HG02678 (cell line): Measurements from ENCODE around the gene CCDC136.

Source experiments
- ATAC-seq: cut with Tn5 transposase; IDR thresholded peaks from one replicate; pipeline ENCODE4 v1.9.1; 2021; ENCODE audit warnings: mild to moderate bottlenecking, moderate library complexity; ENCODE audit not compliant: unreplicated experiment

Gene CCDC136

GRCh38 chr7:128841921-128842673 lies 50.3 kb downstream of the CCDC136 start:
- no peak for ATAC-seq

DNA sequence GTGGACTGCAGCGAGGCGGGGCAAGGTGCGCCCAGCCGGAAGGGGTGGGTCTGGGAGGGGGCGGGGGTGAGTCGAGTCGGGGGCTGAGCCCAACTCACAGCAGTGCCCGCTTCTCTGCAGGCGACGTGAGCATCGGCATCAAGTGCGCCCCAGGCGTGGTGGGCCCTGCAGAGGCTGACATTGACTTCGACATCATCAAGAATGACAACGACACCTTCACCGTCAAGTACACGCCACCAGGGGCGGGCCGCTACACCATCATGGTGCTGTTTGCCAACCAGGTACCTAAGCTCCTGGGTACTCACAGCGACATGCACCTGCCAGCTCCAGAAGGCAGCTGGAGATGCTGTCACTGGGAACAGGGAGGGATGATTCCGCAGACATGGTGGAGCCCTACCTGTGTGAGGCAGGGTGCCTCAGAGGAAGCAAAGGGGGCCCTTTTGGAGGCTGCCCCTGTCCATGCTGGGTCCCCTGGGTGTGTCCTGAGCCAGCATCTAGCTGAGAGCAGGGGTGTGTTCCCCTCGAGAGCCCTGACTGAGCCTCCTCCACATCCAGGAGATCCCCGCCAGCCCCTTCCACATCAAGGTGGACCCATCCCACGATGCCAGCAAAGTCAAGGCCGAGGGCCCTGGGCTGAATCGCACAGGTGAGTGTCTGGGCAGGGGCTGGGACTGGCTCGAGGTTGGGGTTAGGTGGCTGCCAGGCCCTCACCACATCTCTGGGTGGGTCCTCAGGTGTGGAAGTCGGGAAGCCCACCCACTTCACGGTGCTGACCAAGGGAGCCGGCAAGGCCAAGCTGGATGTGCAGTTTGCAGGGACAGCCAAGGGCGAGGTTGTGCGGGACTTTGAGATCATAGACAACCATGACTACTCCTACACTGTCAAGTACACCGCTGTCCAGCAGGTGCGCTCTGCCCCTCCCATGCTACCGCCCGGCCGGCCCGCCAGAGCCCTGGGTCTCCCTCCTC lies 51.2 kb downstream of the CCDC136 start:
- no peak for ATAC-seq

GRCh38 chr7:128843938-128844621 lies 52.3 kb downstream of the CCDC136 start:
- no peak for ATAC-seq

DNA sequence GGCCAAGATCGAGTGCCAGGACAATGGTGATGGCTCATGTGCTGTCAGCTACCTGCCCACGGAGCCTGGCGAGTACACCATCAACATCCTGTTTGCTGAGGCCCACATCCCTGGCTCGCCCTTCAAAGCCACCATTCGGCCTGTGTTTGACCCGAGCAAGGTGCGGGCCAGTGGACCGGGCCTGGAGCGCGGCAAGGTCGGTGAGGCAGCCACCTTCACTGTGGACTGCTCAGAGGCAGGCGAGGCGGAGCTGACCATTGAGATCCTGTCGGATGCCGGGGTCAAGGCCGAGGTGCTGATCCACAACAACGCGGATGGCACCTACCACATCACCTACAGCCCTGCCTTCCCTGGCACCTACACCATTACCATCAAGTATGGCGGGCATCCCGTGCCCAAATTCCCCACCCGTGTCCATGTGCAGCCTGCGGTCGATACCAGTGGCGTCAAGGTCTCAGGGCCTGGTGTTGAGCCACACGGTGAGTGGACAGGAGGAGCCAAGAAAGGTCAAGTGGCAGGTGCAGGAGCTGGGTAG lies 53.1 kb downstream of the CCDC136 start:
- no peak for ATAC-seq

DNA sequence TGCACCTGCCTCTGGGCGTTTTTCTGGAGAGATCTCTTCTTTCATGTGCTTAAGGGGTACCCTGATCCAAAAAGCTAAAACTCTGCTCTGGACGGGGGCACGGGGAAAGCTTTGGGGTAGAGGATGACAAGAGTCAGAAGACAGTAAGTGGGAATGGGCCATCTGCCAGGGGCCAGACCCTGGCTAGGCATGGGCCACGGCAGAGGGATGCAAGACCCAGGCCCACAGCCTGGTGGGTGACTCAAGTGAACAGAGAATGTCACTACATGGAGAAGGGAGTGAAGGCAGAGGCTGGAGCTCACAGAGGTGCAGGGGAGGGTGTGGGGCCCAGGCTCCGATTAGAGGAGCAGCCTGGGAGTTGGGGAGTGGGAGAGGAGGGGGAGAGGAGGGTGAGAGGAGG lies 53.7 kb downstream of the CCDC136 start:
- ATAC-seq: no peak

DNA sequence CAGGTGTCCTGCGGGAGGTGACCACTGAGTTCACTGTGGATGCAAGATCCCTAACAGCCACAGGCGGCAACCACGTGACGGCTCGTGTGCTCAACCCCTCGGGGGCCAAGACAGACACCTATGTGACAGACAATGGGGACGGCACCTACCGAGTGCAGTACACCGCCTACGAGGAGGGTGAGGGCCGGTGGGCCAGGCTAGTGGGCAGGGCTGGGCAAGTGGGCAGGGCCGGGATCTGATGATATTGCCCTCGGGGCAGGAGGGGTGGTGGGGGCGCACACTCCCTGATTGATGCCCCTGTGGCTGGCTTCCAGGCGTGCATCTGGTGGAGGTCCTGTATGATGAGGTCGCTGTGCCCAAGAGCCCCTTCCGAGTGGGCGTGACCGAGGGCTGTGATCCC lies 54.2 kb downstream of the CCDC136 start:
- ATAC-seq: no peak

DNA sequence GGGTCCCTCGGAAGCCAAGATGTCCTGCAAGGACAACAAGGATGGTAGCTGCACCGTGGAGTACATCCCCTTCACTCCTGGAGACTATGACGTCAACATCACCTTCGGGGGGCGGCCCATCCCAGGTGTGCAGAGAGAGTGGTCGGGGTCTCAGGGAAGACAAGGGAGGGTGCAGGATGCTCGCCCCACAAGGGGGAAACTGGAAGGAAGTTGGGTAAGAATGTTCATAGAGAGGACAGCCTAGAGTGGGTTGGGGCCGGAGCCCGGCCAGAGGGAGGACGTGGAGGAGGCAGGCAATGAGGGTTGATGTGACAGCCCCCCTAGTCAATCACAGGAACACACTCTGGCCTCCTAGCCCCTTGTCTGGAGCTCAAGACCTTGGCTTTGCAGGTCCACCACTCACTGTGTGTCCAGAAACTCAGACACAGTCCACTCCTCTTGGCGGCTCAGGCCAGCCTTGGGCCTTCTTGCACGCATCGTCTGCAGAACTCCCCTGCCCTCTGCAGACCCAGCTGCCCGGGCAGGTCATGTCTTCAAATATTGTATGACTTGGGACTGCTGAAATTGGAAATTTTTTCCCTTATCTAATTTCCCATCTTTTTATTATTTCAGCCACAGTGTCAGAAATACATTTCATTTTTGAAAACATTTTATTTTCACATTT lies 55.1 kb downstream of the CCDC136 start:
- no peak for ATAC-seq

DNA sequence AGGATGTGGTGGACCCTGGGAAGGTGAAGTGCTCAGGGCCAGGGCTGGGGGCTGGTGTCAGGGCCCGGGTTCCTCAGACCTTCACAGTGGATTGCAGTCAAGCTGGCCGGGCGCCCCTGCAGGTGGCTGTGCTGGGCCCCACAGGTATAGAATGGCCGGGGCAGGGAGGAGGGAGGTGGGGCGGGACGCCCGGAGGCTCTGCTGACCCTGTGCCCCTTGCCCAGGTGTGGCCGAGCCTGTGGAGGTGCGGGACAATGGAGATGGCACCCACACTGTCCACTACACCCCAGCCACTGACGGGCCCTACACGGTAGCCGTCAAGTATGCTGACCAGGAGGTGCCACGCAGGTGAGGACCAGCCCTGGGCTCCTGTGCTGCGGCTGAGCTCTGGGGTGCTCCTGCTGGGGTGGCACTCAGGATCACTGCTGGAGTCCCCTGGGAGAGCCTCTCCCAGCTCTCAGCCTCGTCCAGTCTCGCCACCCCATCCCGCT lies 56.0 kb downstream of the CCDC136 start:
- no peak for ATAC-seq

GRCh38 chr7:128848289-128849155 lies 56.8 kb downstream of the CCDC136 start:
- ATAC-seq: no peak

- ATAC-seq: no peak
These were observed 57.4 kb downstream of the CCDC136 start for GRCh38 chr7:128849156-128849515.

DNA sequence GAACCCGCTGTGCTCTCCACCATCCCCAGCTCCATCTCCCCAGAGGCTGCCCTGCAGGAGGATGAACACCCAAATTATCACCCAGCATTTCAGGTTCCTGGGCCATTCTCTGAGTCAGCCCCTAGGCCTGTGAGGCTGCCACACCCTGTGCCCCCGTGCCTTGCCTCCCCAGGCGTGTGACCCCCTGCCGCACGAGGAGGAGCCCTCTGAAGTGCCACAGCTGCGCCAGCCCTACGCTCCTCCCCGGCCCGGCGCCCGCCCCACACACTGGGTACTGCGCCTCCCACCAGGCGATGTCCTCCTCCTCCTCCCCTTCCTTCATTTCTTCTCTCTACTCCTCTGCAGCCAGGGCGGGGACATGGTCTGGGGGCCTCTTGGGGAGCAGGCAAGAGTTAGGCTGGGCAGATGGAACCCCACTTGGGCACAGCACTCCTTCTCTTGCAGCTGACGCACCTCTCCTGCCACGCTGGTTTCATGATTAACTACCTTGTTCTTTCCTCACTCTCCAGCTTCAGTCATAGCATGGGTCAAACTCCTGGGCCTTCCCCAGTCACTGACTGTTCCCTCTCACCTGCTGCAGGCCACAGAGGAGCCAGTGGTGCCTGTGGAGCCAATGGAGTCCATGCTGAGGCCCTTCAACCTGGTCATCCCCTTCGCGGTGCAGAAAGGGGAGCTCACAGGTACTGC lies 58.2 kb downstream of the CCDC136 start:
- ATAC-seq: no peak

DNA sequence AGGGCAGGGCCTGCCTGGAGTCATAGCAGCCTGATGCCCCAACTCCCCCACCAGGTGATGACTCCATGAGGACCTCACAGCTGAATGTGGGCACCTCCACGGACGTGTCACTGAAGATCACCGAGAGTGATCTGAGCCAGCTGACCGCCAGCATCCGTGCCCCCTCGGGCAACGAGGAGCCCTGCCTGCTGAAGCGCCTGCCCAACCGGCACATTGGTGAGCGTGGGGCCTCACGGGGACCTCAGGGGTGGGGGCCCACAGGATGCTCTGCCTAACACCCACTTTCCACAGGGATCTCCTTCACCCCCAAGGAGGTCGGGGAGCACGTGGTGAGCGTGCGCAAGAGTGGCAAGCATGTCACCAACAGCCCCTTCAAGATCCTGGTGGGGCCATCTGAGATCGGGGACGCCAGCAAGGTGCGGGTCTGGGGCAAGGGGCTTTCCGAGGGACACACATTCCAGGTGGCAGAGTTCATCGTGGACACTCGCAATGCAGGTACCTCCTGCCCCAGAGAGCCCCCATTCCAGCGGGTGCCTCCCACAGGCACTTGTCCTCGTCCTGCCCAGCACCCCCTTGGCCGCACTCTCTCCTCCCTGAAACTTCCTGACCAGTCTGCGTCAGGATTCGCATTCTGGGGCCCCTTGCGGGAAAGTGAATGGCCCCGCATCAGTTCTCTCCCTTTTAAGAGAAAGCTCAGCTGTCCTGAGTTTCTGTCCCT lies 60.9 kb downstream of the CCDC136 start:
- ATAC-seq: no peak

DNA sequence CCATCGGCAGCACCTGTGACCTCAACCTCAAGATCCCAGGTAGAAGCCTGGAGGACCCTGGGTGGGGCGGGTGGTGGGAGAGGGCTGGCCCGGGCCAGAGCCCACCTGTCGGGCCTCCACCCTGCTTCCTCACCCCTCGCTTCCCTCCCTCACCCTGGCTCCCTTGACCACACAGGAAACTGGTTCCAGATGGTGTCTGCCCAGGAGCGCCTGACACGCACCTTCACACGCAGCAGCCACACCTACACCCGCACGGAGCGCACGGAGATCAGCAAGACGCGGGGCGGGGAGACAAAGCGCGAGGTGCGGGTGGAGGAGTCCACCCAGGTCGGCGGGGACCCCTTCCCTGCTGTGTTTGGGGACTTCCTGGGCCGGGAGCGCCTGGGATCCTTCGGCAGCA lies 62.0 kb downstream of the CCDC136 start:
- ATAC-seq: no peak

DNA sequence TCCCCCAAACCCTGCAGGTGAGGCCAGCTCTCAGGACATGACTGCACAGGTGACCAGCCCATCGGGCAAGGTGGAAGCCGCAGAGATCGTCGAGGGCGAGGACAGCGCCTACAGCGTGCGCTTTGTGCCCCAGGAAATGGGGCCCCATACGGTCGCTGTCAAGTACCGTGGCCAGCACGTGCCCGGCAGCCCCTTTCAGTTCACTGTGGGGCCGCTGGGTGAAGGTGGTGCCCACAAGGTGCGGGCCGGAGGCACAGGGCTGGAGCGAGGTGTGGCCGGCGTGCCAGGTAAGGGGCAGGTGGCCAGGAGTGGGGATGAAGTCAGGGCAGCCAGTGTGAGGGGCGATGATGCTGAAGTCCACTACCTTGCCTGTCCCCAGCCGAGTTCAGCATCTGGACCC lies 62.6 kb downstream of the CCDC136 start:
- no peak for ATAC-seq

DNA sequence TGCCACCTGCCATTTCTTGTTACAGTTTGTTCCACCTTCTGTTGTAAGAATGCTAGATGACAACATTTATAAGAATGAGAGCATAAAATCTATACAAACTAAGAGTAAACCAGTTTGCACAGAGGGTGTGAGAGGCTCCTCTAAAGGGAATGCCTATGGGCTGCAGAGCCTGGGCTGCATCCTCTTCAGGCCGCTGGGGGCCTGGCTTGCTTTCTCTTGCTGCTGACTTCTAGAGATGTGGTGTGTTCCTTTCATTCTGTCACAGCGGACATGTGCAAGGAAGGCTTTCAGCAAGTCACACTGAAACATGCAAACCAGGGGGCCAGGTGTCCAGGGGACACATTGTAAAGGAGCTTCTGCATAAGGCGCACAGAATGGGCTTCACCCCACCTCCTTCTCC lies 63.8 kb downstream of the CCDC136 start:
- ATAC-seq: no peak

- no peak for ATAC-seq
These were observed 64.4 kb downstream of the CCDC136 start for GRCh38 chr7:128856001-128856718.

DNA sequence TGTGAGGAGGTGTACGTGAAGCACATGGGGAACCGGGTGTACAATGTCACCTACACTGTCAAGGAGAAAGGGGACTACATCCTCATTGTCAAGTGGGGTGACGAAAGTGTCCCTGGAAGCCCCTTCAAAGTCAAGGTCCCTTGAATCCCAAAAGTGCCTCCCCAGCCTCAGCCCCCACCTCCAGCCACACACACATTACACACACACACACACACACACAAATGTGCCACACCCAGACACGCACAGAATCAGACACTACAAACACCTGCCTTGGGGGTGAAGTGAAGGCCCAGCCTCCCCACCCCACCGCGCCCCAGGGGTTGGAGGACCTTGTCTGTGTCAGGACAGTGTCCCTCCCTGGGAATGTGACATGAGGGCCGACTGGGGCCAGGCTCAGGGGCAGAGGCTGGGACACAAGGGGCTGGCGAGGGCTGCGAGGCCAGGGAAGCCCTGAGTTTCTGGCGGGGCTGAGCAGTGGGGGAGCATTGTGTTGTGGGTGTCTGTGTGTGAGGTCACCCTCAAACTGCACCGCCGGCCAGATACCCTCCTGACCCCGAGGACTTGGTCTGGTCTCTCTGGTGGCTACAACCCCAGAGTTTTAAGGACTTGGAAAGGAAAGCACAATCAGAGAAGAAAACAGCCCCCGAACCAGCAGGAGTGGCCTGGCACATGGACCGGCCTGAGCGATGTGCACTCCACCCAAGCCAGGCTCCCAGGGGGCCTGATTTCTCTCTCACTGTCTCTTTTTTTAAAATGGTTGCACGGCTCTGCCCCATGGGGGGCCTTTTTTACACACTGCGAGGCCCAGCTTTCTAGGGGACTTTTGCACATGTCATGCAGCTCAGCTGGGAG lies 66.8 kb downstream of the CCDC136 start:
- no peak for ATAC-seq
